ENCODE data around the gene PRPSAP1. TPM values are rescaled to one million over a fixed set of nuclear protein-coding genes. Genes with fewer than 3 reads are reported as not detected.
A peak's percentile ranks its signal among the peaks of the same experiment; 100 is the strongest.

Gene PRPSAP1
- total RNA-seq, 1 donor from 2014 or later, result 25.8 TPM

GRCh38 chr17:76384987-76385891 is 31.5 kb upstream of the PRPSAP1 start:
- intact Hi-C loops (cut with DNase I), result loop anchor here (1.0 to 5.0 kb wide), 3 partner anchors 14 to 63 kb away; no protein-coding TSS in a partner anchor
- no peak for DNase-seq (ENCODE audit: low spot score)

- intact Hi-C loops (cut with DNase I), result loop anchor here (1.0 to 2.0 kb wide), 2 partner anchors 14 to 30 kb away; no protein-coding TSS in a partner anchor
- DNase-seq (ENCODE audit: low spot score), result peak; percentile 90
Measured at GRCh38 chr17:76384222-76384986, 30.7 kb upstream of the PRPSAP1 start, which contains the start of gene SPHK1. TSS of gene SPHK1 (plus strand) at chr17:76384609. CDS start at chr17:76385645, 1,036 bp downstream.

GRCh38 chr17:76383546-76384221 is 30.0 kb upstream of the PRPSAP1 start:
- intact Hi-C loops (cut with DNase I), result loop anchor here (1.0 to 2.0 kb wide), 2 partner anchors 13 to 29 kb away; no protein-coding TSS in a partner anchor
- no peak for DNase-seq (ENCODE audit: low spot score)

GRCh38 chr17:76382803-76383545 is 29.3 kb upstream of the PRPSAP1 start:
- intact Hi-C loops (cut with DNase I), result no loop called here
- peak; percentile 84 for DNase-seq (ENCODE audit: low spot score)

- intact Hi-C loops (cut with DNase I), result no loop called here
Measured at GRCh38 chr17:76382351-76382802, 28.7 kb upstream of the PRPSAP1 start.

GRCh38 chr17:76381633-76382350 is 28.1 kb upstream of the PRPSAP1 start:
- intact Hi-C loops (cut with DNase I), result no loop called here
- no peak for DNase-seq (ENCODE audit: low spot score)

More at GRCh38 chr17:76382351-76382802, 28.7 kb upstream of the PRPSAP1 start:
- no peak for DNase-seq (ENCODE audit: low spot score)

- no peak for DNase-seq (ENCODE audit: low spot score)
- intact Hi-C loops (cut with DNase I), result no loop called here
Measured at GRCh38 chr17:76379646-76380376, 26.1 kb upstream of the PRPSAP1 start.

GRCh38 chr17:76379275-76379641 is 25.5 kb upstream of the PRPSAP1 start:
- DNase-seq (ENCODE audit: low spot score), result no peak
- intact Hi-C loops (cut with DNase I), result no loop called here

GRCh38 chr17:76378548-76379274 is 25.0 kb upstream of the PRPSAP1 start:
- DNase-seq (ENCODE audit: low spot score), result no peak
- intact Hi-C loops (cut with DNase I), result no loop called here

- DNase-seq (ENCODE audit: low spot score), result no peak
Measured at GRCh38 chr17:76376318-76377133, 22.8 kb upstream of the PRPSAP1 start.

GRCh38 chr17:76371656-76372628 is 18.2 kb upstream of the PRPSAP1 start:
- intact Hi-C loops (cut with DNase I), result loop anchor here (2.0 kb wide), 1 partner anchor 13 kb away; the partner anchor contains the start of gene SPHK1
- DNase-seq (ENCODE audit: low spot score), result no peak

More at GRCh38 chr17:76376318-76377133, 22.8 kb upstream of the PRPSAP1 start:
- intact Hi-C loops (cut with DNase I), result no loop called here

- peak; percentile 92 for DNase-seq (ENCODE audit: low spot score)
- intact Hi-C loops (cut with DNase I), result loop anchor here (2.0 kb wide), 1 partner anchor 14 kb away; the partner anchor contains the start of gene SPHK1
Measured at GRCh38 chr17:76370261-76370993, 16.7 kb upstream of the PRPSAP1 start.

GRCh38 chr17:76369804-76370203 is 16.1 kb upstream of the PRPSAP1 start:
- DNase-seq (ENCODE audit: low spot score), result no peak
- intact Hi-C loops (cut with DNase I), result loop anchor here (2.0 kb wide), 1 partner anchor 15 kb away; the partner anchor contains the start of gene SPHK1

GRCh38 chr17:76369379-76369778 is 15.7 kb upstream of the PRPSAP1 start:
- no peak for DNase-seq (ENCODE audit: low spot score)
- intact Hi-C loops (cut with DNase I), result no loop called here

Data from cardiac septum (tissue), 1 donor.